ENCODE data around the gene CHAMP1. TPM values are rescaled to one million over a fixed set of nuclear protein-coding genes. Genes with fewer than 3 reads are reported as not detected.

The CHAMP1 gene, protein sequence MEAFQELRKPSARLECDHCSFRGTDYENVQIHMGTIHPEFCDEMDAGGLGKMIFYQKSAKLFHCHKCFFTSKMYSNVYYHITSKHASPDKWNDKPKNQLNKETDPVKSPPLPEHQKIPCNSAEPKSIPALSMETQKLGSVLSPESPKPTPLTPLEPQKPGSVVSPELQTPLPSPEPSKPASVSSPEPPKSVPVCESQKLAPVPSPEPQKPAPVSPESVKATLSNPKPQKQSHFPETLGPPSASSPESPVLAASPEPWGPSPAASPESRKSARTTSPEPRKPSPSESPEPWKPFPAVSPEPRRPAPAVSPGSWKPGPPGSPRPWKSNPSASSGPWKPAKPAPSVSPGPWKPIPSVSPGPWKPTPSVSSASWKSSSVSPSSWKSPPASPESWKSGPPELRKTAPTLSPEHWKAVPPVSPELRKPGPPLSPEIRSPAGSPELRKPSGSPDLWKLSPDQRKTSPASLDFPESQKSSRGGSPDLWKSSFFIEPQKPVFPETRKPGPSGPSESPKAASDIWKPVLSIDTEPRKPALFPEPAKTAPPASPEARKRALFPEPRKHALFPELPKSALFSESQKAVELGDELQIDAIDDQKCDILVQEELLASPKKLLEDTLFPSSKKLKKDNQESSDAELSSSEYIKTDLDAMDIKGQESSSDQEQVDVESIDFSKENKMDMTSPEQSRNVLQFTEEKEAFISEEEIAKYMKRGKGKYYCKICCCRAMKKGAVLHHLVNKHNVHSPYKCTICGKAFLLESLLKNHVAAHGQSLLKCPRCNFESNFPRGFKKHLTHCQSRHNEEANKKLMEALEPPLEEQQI
- 12.9 TPM for total RNA-seq
- polyA plus RNA-seq: 1 to 10 TPM; 7.8 to 9.6 (median 8.6) TPM

DNA sequence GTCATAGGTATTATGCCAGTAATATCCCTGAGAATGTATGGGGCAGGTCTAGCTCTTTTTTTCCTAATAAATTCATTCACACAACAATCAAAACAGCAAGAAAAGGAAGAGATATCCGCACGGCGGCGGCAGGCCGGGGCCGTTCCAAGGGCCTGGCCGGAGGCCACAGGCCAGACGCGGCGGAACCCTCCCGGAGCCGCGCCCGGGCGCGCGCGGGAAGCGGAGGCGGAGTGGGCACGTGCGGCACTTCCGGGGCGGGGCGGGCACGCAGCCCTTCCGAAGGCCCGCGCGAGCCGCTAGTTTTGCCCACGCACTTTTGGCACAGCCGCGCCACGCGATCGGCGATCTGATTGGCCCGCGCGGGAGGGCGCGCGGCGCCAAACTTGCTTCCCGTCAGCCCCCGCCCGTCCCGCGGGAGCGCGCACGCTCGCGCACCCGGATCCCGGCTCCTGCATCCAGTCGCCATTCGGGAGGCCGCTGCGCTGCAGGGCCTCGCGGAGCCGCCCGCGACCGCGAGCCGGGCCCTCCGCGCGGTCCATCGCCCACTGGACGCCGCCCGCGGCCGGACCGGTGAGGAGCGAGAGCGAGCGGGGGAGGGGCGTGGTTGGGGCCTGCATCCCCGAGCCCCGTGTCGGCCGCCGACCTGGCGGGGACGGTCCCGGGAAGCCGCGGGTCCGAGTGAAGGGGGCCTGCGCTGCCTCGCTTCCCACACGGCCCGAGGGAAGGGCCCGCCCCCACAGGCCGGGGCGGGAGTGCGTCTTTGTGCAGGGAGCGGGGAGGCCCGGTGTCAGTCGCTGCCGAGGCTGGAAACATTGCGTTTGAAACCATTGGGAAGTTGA, at the start of gene CHAMP1:
TSS of gene CHAMP1 (plus strand) at position 430 of the 839 bp plus-strand sequence. CDS start 9,340 bp downstream, outside the sequence.
- Histone ChIP-seq H3K4me3 (ENCODE audit: low read depth, low read length) (peak within 1 kb of the TSS; percentile 96), H3K27ac (ENCODE audit: insufficient read depth, low read length, poor library complexity, severe bottlenecking) (peak within 1 kb of the TSS; percentile 77), H3K9me3 (ENCODE audit: control insufficient read depth in 2 of 2, low read length in 2 of 2) (no peaks in the 10 kb centered on the region), H3K36me3 (ENCODE audit: control insufficient read depth, insufficient read depth, low read length) (no peaks in the 10 kb centered on the region), H3K4me1 (ENCODE audit: control insufficient read depth, insufficient read depth, low read length, poor library complexity, severe bottlenecking) (peaks cover 49% of the 10 kb centered on the region), H3K27me3 (ENCODE audit: control insufficient read depth, insufficient read depth, low read length) (no peaks in the 10 kb centered on the region)
- peak within 1 kb of the TSS; percentile 92 to 96 (median 94) for H3K27ac Mint-ChIP-seq
- H3K27me3 Mint-ChIP-seq: peaks cover 7% of the 10 kb centered on the region
- peak; percentile 88 to 91 for ATAC-seq (ENCODE audit: low read depth in 2 of 2)
- H3K9me3 Mint-ChIP-seq: no peaks in the 10 kb centered on the region
- H3K4me3 Mint-ChIP-seq: peak within 1 kb of the TSS; percentile 90 to 95 (median 94)
- peak; percentile 85 to 97 (median 86) for DNase-seq
- peaks cover 3% of the 10 kb centered on the region for H3K36me3 Mint-ChIP-seq
- peaks cover 31 to 52% (median 37%) of the 10 kb centered on the region in 4 donors for H3K4me1 Mint-ChIP-seq

DNA sequence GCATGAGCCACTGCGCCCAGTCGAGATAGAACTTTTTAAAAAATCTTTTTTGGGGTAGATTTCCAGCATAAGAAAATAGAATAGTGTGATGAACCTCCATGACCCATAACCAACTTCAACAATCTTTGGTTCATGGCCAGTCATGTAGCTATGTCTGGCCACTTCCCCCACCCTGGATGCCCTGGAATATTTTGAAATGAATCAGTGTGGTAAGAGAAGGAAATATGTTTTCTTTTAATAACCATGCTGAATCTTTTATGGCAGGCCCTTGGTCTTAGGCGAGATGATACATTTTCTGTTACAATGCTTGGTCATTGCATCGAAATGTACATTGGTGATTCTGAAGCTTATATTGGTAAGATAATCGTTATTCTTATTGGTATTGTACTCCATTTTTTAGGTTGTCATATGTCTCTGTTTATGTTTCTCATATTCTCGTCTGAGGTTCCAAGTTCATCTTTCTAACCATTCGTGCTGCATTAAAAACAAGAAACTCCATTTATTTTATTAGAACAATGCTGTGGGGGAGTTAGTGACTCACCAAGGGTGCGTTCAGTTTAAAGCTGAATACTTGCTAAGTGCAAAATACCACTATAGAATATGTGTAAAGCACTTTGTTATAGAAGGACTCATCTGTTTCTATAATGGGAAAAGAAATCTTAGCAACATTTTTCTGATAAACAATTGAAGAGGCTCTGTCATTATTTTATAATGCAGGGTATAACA, 49.3 kb upstream of the CHAMP1 start:
- DNase-seq (no peak), ATAC-seq (ENCODE audit: low read depth in 2 of 2) (no peak)
- H3K27ac ChIP-seq (ENCODE audit: insufficient read depth, low read length, poor library complexity, severe bottlenecking): no peak overlapping the region
- H3K9me3 Mint-ChIP-seq: peaks cover 0 to 2% (median 0%) of the 10 kb centered on the region in 7 donors
- peaks cover 17 to 57% (median 31%) of the 10 kb centered on the region in 4 donors for H3K4me1 Mint-ChIP-seq
- H3K4me3 ChIP-seq (ENCODE audit: low read depth, low read length): peak overlapping the region; percentile 37
- H3K9me3 ChIP-seq (ENCODE audit: control insufficient read depth in 2 of 2, low read length in 2 of 2): no peaks in the 10 kb centered on the region
- no peaks in the 10 kb centered on the region for H3K27me3 Mint-ChIP-seq
- peak overlapping the region in 3 of 4 donors; percentile 16 to 22 (median 16) for H3K4me3 Mint-ChIP-seq
- peaks cover 26% of the 10 kb centered on the region for H3K4me1 ChIP-seq (ENCODE audit: control insufficient read depth, insufficient read depth, low read length, poor library complexity, severe bottlenecking)
- peaks cover 71% of the 10 kb centered on the region for H3K36me3 ChIP-seq (ENCODE audit: control insufficient read depth, insufficient read depth, low read length)
- H3K27me3 ChIP-seq (ENCODE audit: control insufficient read depth, insufficient read depth, low read length): no peaks in the 10 kb centered on the region
- peaks cover 69% of the 10 kb centered on the region for H3K36me3 Mint-ChIP-seq
- H3K27ac Mint-ChIP-seq: peak overlapping the region in 1 of 3 donors; percentile 38

- Histone ChIP-seq H3K9me3 (ENCODE audit: control insufficient read depth in 2 of 2, low read length in 2 of 2) (no peaks in the 10 kb centered on the region), H3K4me3 (ENCODE audit: low read depth, low read length) (peak overlapping the region; percentile 67), H3K36me3 (ENCODE audit: control insufficient read depth, insufficient read depth, low read length) (peaks cover 60% of the 10 kb centered on the region), H3K27me3 (ENCODE audit: control insufficient read depth, insufficient read depth, low read length) (no peaks in the 10 kb centered on the region), H3K27ac (ENCODE audit: insufficient read depth, low read length, poor library complexity, severe bottlenecking) (no peak overlapping the region), H3K4me1 (ENCODE audit: control insufficient read depth, insufficient read depth, low read length, poor library complexity, severe bottlenecking) (peaks cover 26% of the 10 kb centered on the region)
- Mint-ChIP-seq H3K4me1 (peaks cover 17 to 47% (median 26%) of the 10 kb centered on the region in 4 donors), H3K9me3 (peaks cover 0 to 2% (median 0%) of the 10 kb centered on the region in 7 donors), H3K27me3 (no peaks in the 10 kb centered on the region), H3K27ac (peak overlapping the region in 2 of 3 donors; percentile 71 to 73), H3K36me3 (peaks cover 64% of the 10 kb centered on the region), H3K4me3 (peak overlapping the region; percentile 67 to 85 (median 82))
- DNase-seq: peak in 1 of 3 donors; percentile 38
- ATAC-seq (ENCODE audit: low read depth in 2 of 2): peak in 1 of 2 donors; percentile 40
These were observed 48.1 kb upstream of the CHAMP1 start for GRCh38 chr13:114266241-114266640.

DNA sequence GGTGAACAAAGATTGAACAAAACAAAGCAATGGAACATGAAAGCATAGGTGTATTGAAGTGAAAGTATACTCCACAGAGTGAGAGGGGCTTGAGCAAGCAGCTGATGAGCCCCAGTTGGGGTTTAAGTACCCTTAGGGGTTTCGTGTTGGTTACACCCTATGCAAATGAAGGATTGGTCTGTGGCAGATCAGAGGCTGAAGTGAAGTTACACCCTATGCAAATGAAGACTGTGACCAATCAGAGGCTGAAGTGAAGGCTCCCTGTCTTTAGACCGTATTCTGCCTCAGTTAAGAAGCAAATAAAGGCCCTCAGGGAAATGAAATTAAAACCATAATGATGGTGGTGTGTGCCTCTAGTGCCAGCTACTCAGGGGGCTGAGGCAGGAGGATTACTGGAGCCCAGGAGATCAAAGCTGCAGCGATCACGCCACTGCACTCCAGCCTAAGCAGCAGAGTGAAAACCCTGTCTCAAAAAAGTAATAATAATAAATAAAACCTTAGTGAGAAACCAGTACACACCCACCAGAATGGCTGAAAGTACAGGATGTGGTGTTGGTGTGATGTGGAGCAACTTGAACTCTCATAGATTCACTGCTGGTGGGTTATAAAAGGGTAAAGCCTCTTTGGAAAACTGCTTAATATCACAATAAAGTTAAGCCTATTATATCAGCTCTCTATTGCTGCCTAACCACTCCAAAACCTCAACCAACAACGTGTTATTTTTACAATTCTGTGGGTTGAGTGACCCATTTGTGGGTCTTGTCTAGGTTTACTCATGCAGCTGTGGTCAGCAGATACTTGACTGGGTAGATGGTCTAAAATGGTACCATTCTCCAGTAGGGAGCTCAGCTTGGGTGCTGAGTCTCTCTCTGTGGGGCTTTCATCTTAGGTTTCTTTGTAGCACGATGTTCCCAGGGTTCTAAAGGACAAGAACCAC, 45.7 kb upstream of the CHAMP1 start:
- Mint-ChIP-seq H3K9me3 (peaks cover 0 to 2% (median 0%) of the 10 kb centered on the region in 7 donors), H3K36me3 (peaks cover 61% of the 10 kb centered on the region), H3K4me1 (peaks cover 3 to 27% (median 17%) of the 10 kb centered on the region in 4 donors), H3K27ac (peak overlapping the region; percentile 62 to 82 (median 73)), H3K27me3 (no peaks in the 10 kb centered on the region), H3K4me3 (peak overlapping the region; percentile 73 to 80 (median 78))
- H3K9me3 ChIP-seq (ENCODE audit: control insufficient read depth in 2 of 2, low read length in 2 of 2): no peaks in the 10 kb centered on the region
- peak overlapping the region; percentile 27 for H3K27ac ChIP-seq (ENCODE audit: insufficient read depth, low read length, poor library complexity, severe bottlenecking)
- peaks cover 56% of the 10 kb centered on the region for H3K36me3 ChIP-seq (ENCODE audit: control insufficient read depth, insufficient read depth, low read length)
- peaks cover 16% of the 10 kb centered on the region for H3K4me1 ChIP-seq (ENCODE audit: control insufficient read depth, insufficient read depth, low read length, poor library complexity, severe bottlenecking)
- no peaks in the 10 kb centered on the region for H3K27me3 ChIP-seq (ENCODE audit: control insufficient read depth, insufficient read depth, low read length)
- peak overlapping the region; percentile 81 for H3K4me3 ChIP-seq (ENCODE audit: low read depth, low read length)
- DNase-seq (peak in 2 of 3 donors; percentile 33 to 52), ATAC-seq (ENCODE audit: low read depth in 2 of 2) (peak; percentile 22 to 63)

DNA sequence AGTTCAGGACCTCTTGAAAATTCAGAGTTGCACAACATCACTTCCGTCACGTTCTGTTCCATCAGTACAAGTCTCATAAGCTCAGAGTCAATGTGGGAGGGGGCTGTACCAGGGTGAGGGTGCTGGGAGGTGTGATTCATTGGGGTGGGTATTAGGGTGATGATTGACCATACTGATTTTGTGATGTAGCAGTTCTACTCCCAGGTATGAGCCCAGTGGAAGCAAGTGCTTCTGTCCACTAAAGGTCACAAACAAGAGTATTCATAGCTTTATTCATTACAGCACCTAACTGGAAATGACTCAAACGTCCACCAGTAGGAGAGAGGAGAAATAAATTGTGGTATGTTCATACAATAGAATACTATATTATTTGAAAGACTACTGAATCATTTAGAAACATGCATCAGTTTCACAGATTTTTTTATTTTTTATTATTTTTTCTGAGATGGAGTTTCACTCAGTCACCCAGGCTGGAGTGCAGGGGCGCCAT, 45.0 kb upstream of the CHAMP1 start:
- peaks cover 0 to 23% (median 15%) of the 10 kb centered on the region in 4 donors for H3K4me1 Mint-ChIP-seq
- Histone ChIP-seq H3K4me3 (ENCODE audit: low read depth, low read length) (peak overlapping the region; percentile 81), H3K27me3 (ENCODE audit: control insufficient read depth, insufficient read depth, low read length) (no peaks in the 10 kb centered on the region), H3K36me3 (ENCODE audit: control insufficient read depth, insufficient read depth, low read length) (peaks cover 57% of the 10 kb centered on the region), H3K9me3 (ENCODE audit: control insufficient read depth in 2 of 2, low read length in 2 of 2) (no peaks in the 10 kb centered on the region), H3K27ac (ENCODE audit: insufficient read depth, low read length, poor library complexity, severe bottlenecking) (peak overlapping the region; percentile 27), H3K4me1 (ENCODE audit: control insufficient read depth, insufficient read depth, low read length, poor library complexity, severe bottlenecking) (peaks cover 13% of the 10 kb centered on the region)
- peak overlapping the region in 3 of 4 donors; percentile 38 to 80 (median 56) for H3K4me3 Mint-ChIP-seq
- H3K27me3 Mint-ChIP-seq: no peaks in the 10 kb centered on the region
- peak overlapping the region; percentile 26 to 82 (median 73) for H3K27ac Mint-ChIP-seq
- DNase-seq (no peak), ATAC-seq (ENCODE audit: low read depth in 2 of 2) (no peak)
- peaks cover 60% of the 10 kb centered on the region for H3K36me3 Mint-ChIP-seq
- peaks cover 0 to 2% (median 0%) of the 10 kb centered on the region in 7 donors for H3K9me3 Mint-ChIP-seq

- H3K4me3 Mint-ChIP-seq: no peak overlapping the region
These were observed 41.3 kb upstream of the CHAMP1 start for GRCh38 chr13:114272977-114273376.

More at GRCh38 chr13:114272977-114273376, 41.3 kb upstream of the CHAMP1 start:
- Histone ChIP-seq H3K36me3 (ENCODE audit: control insufficient read depth, insufficient read depth, low read length) (peaks cover 29% of the 10 kb centered on the region), H3K4me3 (ENCODE audit: low read depth, low read length) (no peak overlapping the region), H3K27ac (ENCODE audit: insufficient read depth, low read length, poor library complexity, severe bottlenecking) (no peak overlapping the region), H3K27me3 (ENCODE audit: control insufficient read depth, insufficient read depth, low read length) (no peaks in the 10 kb centered on the region), H3K4me1 (ENCODE audit: control insufficient read depth, insufficient read depth, low read length, poor library complexity, severe bottlenecking) (peaks cover 10% of the 10 kb centered on the region), H3K9me3 (ENCODE audit: control insufficient read depth in 2 of 2, low read length in 2 of 2) (no peaks in the 10 kb centered on the region)
- Mint-ChIP-seq H3K9me3 (peaks cover 0 to 2% (median 0%) of the 10 kb centered on the region in 7 donors), H3K4me1 (peaks cover 0 to 24% (median 10%) of the 10 kb centered on the region in 4 donors), H3K36me3 (peaks cover 60% of the 10 kb centered on the region), H3K27ac (peak overlapping the region in 1 of 3 donors; percentile 28), H3K27me3 (no peaks in the 10 kb centered on the region)
- no peak for ATAC-seq (ENCODE audit: low read depth in 2 of 2)
- DNase-seq: no peak
